Tibial artery (tissue), 4 donors: ENCODE results near the gene DNAH8.

ENCODE experiments used
- DNase-seq, 2 donors: peaks; one replicate each; pipeline ENCODE4 v3.0.0-alpha.2; 2019
- H3K27ac ChIP-seq, 2 donors: fragments of 200-600 bp; sonication (generic) in 1 of 2; 1 replicate in 1 of 2; 2 replicates in 1 of 2; pipeline ENCODE4 v1.5.1; 2018 to 2019; ENCODE audit warnings: mild to moderate bottlenecking in 1 of 2
- H3K27me3 ChIP-seq, 2 donors: fragments of 200-600 bp; sonication (generic) in 1 of 2; one replicate each; pipeline versions ENCODE4 v1.5.1 to v1.6.0; 2016 to 2019
- H3K36me3 ChIP-seq, 3 donors: fragments of 200-600 bp; sonication (generic) in 2 of 3; one replicate each; pipeline ENCODE4 v1.5.1; 2016 to 2019; ENCODE audit warnings: mild to moderate bottlenecking in 2 of 3
- H3K4me1 ChIP-seq, 4 donors: fragments of 200-600 bp; sonication (generic) in 2 of 4; 1 replicate in 3 of 4; 2 replicates in 1 of 4; pipeline ENCODE4 v1.5.1; 2016 to 2019
- H3K4me3 ChIP-seq, 2 donors: fragments of 200-600 bp; sonication (generic) in 1 of 2; 1 replicate in 1 of 2; 2 replicates in 1 of 2; pipeline ENCODE4 v1.5.1; 2018 to 2019; ENCODE audit warnings: mild to moderate bottlenecking in 2 of 2
- H3K9me3 ChIP-seq, 3 donors: fragments of 200-600 bp; sonication (generic) in 1 of 3; one replicate each; pipeline ENCODE4 v1.5.1; 2016 to 2019
- CTCF ChIP-seq, 2 experiments: fragments of 200-600 bp in 1 of 2; fragments of 450-650 bp in 1 of 2; IDR thresholded peaks; one replicate each; pipeline ENCODE4 v1.5.1; 2017 to 2019; ENCODE audit warnings: antibody characterized with exemption in 2 of 2, mild to moderate bottlenecking in 1 of 2, moderate library complexity in 1 of 2
- intact Hi-C: fragments of 100-400 bp; cut with DNase I; formaldehyde crosslinking; loops from one replicate; pipeline ENCODE4 v1.15.0; 2023; ENCODE audit warnings: low total_unique reads

DNAH8 gene

GRCh38 chr6:39078695-39079094, 363.6 kb downstream of the DNAH8 start:
- Histone ChIP-seq H3K27ac (no peak overlapping the region), H3K4me3 (no peak overlapping the region), H3K4me1 (no peaks in the 10 kb centered on the region), H3K36me3 (no peaks in the 10 kb centered on the region), H3K27me3 (peaks cover 0 to under 1% of the 10 kb centered on the region in 2 donors), H3K9me3 (no peaks in the 10 kb centered on the region)
- no peak for DNase-seq
- no peak for TF ChIP-seq CTCF (IDR thresholded peaks at IDR 0.05)
- intact Hi-C loops = no loop called here

GRCh38 chr6:39079197-39080125, 364.4 kb downstream of the DNAH8 start:
- TF ChIP-seq CTCF (IDR thresholded peaks at IDR 0.05) = no peak
- DNase-seq = no peak
- no peak overlapping the region for H3K4me3 ChIP-seq
- intact Hi-C loops = no loop called here
- H3K27ac ChIP-seq = no peak overlapping the region
- H3K27me3 ChIP-seq = no peaks in the 10 kb centered on the region
- H3K36me3 ChIP-seq = no peaks in the 10 kb centered on the region
- peaks cover 0 to 5% (median 4%) of the 10 kb centered on the region in 4 donors for H3K4me1 ChIP-seq
- no peaks in the 10 kb centered on the region for H3K9me3 ChIP-seq
